Daoy (cell line): Measurements from ENCODE around the gene CCDC70. TPM values are rescaled to one million over a fixed set of nuclear protein-coding genes. Genes with fewer than 3 reads are reported as not detected.
A peak's percentile ranks its signal among the peaks of the same experiment; 100 is the strongest.

Experiments
- DNase-seq: peaks from one replicate; pipeline ENCODE4 v3.0.0-alpha.2; 2015; ENCODE audit warnings: low read depth
- total RNA-seq: library from RNA; depleted of rRNA; stranded (reverse); fragments of >200 nt; shearing (Covaris generic); gene quantifications from 2 replicates; pipeline ENCODE4 v1.2.3, GENCODE V29; 2014

CCDC70 gene
- total RNA-seq, 1 experiment from 2014 or later = not detected

- DNase-seq = no peak
These were observed 32.2 kb upstream of the CCDC70 start for GRCh38 chr13:51829568-51829899.

GRCh38 chr13:51831519-51831918 is 30.2 kb upstream of the CCDC70 start:
- no peak for DNase-seq

GRCh38 chr13:51832471-51833152 is 29.2 kb upstream of the CCDC70 start:
- peak; percentile 24 for DNase-seq

GRCh38 chr13:51833980-51834379 is 27.8 kb upstream of the CCDC70 start:
- DNase-seq = no peak

DNA sequence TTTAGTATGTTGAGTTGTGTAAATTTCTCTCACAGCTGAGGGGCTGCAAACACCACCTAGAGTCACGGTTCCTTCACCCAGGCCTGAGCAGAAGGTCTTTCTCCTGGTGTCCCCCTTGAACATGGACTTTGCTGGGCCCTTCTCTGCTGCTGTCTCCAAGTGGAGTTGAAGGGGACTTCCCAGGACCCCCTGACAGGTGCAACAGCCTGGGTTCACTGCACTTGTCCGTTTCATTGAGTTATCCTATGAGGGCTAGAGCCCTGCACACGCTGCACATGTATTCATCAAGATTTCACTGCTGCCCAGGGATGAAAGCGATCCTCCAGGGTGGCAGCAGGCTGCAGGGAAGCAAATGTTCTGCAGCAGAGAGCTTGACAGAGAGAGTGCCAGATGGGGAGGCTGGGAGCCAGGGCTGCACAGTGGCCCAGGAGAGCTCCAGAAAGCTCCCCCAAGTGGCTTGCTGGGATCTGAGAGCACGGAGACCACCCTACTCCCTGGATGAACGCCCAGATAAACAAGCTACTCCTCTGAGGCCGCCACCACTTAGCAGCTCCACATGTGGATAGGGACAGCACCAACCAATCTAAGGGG is 27.1 kb upstream of the CCDC70 start:
- DNase-seq = no peak

- DNase-seq = no peak
These were observed 24.8 kb upstream of the CCDC70 start for GRCh38 chr13:51837016-51837415.

DNA sequence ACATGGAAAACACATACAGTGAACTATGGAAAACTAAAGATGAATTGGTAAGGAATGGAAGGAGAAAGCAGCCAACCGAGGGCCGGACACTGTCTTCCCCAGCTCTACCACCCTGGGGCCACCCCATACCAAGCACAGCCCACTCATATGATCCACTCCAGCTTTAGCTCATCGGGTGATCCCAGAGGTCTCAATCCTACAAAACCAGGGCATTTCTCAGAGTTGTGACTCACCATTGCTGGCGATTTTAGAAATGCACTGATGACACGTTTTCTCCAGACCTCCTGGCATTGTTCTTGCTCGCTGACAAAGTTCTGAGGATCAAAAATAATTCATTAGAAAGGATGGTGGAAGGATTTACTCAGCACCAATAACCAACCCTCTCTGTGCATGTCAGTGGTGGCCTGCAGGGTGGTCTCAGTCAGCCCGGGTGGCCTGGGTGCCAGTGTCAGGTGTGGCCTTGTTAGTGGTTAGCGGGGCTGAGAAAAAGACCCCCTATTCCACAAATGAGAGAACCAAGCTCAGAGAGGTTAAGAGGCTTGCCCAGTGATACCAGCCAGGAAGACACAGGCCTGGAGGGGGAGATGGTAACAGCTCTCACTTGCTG is 23.4 kb upstream of the CCDC70 start:
- no peak for DNase-seq

- DNase-seq = no peak
These were observed 21.8 kb upstream of the CCDC70 start for GRCh38 chr13:51839711-51840540.

- DNase-seq = no peak
These were observed 20.9 kb upstream of the CCDC70 start for GRCh38 chr13:51840917-51841316.

DNA sequence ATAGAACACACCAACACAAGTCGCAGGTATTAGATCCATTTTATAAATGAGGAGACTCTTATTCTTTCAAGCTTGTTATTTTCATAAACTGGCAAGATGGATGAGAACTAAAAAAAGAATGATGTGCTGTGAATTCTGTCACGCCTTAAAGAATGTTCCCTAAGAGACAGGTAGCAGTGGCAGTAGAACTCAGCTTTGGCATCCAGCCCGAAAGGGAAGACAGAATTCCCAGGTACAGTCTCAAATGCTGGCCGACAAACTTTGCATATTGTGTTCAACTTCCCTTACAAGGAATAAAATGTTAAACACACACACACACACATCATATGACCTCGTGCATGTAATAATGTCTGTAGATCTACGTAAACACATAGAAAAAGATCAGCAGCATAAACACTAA is 20.0 kb upstream of the CCDC70 start:
- DNase-seq = no peak

DNA sequence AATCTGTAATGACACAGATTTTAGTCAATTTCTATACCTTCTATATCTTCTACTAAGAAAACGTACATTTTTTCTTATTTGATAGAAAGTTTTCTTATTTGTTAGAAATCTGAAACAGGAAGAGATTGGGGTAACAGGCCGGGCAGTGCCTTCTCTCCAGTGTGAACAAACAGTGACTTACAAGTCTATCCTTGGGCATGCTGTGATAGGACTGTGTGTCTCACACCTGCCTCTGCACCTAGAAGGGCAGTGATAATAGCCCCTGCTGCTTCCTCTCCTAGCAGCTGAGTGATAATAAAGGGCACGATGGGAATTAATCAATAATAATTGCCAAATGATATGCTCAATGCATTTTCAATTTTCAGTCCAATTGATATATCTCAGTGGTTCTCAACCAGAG is 18.2 kb upstream of the CCDC70 start:
- DNase-seq = no peak

DNA sequence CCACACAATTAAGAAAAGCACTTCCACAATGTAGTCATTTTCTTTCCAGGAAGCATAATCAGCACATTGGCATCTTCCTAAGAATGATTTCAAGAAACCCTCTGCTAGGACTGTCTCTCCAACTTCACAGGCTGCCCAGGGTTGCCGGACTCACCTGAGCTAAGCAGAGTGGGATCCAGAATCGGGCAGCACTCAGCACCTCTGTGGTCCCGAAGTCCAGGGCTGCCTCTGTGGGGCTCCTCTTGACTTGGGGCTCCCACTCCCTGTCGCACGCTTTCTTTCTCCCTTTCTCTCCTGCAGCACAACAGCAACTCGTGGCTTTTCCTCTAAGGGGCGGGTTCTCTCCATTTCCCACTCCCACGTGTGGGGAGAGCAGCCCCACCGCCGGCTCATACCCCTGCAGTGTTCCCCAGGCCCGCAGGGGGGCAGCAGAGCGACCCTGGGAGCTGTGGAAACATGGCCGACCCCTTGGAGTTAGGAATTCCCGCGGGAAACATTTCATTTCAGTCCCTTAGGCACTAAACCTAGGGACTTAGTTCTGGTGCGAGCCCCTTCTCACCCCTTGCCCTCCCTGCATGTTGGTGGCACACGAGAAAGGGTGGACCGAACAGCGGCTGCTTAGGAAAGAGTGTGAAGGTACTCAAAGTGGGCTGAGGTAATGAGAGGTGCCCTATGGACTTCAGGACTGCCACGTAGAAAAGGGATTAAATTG is 16.8 kb upstream of the CCDC70 start, which contains the start of gene TMEM272:
TSS of gene TMEM272 (minus strand) at position 316 of the 712 bp plus-strand sequence. CDS start 6,647 bp downstream, outside the sequence.
- DNase-seq = peak; percentile 59

GRCh38 chr13:51845574-51846318 is 16.0 kb upstream of the CCDC70 start:
- DNase-seq = no peak

GRCh38 chr13:51846756-51847155 is 15.0 kb upstream of the CCDC70 start:
- DNase-seq = no peak

GRCh38 chr13:51848674-51849073 is 13.1 kb upstream of the CCDC70 start:
- no peak for DNase-seq

DNA sequence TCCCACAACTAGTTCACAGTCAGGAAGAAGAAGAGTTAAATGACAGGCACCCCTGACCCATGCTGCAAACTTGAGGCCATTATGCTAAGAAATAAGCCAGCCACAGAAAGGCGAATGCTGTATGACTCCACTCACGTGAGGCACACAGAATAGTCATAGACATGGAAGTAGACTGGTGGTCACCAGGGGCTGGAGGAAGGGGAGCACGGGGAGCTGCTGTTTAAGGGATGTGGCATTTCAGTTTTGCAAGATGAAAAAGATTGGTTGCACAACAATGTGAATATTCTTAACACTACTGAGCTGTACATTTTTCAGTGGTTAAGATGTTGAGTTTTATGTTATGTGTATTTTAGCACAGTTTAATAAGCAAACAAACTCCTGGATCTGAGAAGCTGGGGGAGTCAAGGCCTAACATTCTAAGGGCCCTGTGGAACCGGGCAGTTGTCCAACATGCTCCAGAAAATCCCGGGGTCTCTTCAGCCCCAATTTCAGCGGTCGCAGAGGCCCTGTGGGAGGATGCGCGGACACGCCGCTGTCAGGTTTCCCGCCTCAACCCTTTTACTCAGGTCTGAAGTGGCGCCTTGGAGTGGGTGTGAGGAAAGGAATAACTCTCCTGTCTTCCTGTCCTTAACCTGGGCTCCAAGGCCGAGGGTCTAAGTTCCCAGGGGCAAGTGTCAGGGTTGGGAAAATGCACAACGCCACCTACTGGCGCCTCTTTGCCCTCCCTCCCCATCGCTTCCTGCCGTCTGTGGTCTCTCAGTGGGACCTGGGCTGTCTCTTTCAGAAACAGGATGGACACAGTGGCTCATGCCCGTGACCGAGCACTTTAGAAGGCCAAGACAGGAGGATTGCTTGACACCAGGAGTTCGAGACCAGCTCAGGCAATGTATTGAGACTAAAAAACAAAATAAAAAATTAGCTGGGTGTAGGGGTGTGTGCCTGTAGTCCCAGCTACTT is 12.3 kb upstream of the CCDC70 start:
- DNase-seq = peak; percentile 21

- DNase-seq = no peak
These were observed 5.6 kb upstream of the CCDC70 start for GRCh38 chr13:51856027-51856736.

GRCh38 chr13:51856998-51857397 is 4.8 kb upstream of the CCDC70 start:
- no peak for DNase-seq
